Smooth muscle cell (in vitro differentiated cells): ENCODE data around the gene CILP2. TPM values are rescaled to one million over a fixed set of nuclear protein-coding genes. Genes with fewer than 3 reads are reported as not detected.

ENCODE experiments used
- DNase-seq: peaks from one replicate; lab custom pipeline; 2025; ENCODE audit not compliant: unreplicated experiment; lab: John Stamatoyannopoulos, UW
- H2AFZ ChIP-seq: fragments of 200-600 bp; sonication (generic); 2 replicates; pipeline ENCODE4 v1.6.0; 2016; ENCODE audit warnings: antibody characterized with exemption, low read depth, mild to moderate bottlenecking
- H3F3A ChIP-seq: fragments of 200-600 bp; sonication (generic); 2 replicates; pipeline ENCODE4 v1.6.0; 2017; ENCODE audit warnings: antibody characterized with exemption, low read depth
- H3K27ac ChIP-seq: fragments of 200-600 bp; sonication (generic); 2 replicates; pipeline ENCODE4 v1.5.1; 2016; ENCODE audit warnings: low read depth, mild to moderate bottlenecking
- H3K27me3 ChIP-seq: fragments of 200-600 bp; sonication (generic); 2 replicates; pipeline ENCODE4 v1.6.1; 2016; ENCODE audit warnings: low read depth, mild to moderate bottlenecking
- H3K36me3 ChIP-seq: fragments of 200-600 bp; sonication (generic); 2 replicates; pipeline ENCODE4 v1.5.1; 2016; ENCODE audit warnings: low read depth
- H3K4me1 ChIP-seq: fragments of 200-600 bp; sonication (generic); 2 replicates; pipeline ENCODE4 v1.5.1; 2016; ENCODE audit warnings: low read depth
- H3K4me2 ChIP-seq: fragments of 200-600 bp; sonication (generic); 2 replicates; pipeline ENCODE4 v1.6.0; 2016; ENCODE audit warnings: mild to moderate bottlenecking
- H3K4me3 ChIP-seq: fragments of 200-600 bp; sonication (generic); 2 replicates; pipeline ENCODE4 v1.5.1; 2016; ENCODE audit warnings: mild to moderate bottlenecking
- H3K79me2 ChIP-seq: fragments of 200-600 bp; sonication (generic); 2 replicates; pipeline ENCODE4 v1.6.0; 2016; ENCODE audit warnings: low read depth, mild to moderate bottlenecking
- H3K9ac ChIP-seq: fragments of 200-600 bp; sonication (generic); 2 replicates; pipeline ENCODE4 v1.6.0; 2016; ENCODE audit warnings: low read depth
- H3K9me3 ChIP-seq: fragments of 200-600 bp; sonication (generic); replicated peaks from 2 replicates; pipeline ENCODE4 v1.5.1; 2016; ENCODE audit warnings: low read depth
- H4K20me1 ChIP-seq: fragments of 200-600 bp; sonication (generic); 2 replicates; pipeline ENCODE4 v1.6.0; 2016; ENCODE audit warnings: low read depth
- WGBS: methylation state at CpG from one replicate; pipeline ENCODE4 v1.1.7; 2016; ENCODE audit warnings: low lambda C conversion rate; 5-methylcytosine and 5-hydroxymethylcytosine counted together
- polyA plus RNA-seq: library from polyadenylated mRNA; unstranded; fragments of >200 nt; fragmentation: Nextera tagmentation; extraction: Ambion mirVana; gene quantifications from 2 replicates; pipeline ENCODE4 v1.2.1, GENCODE V29; 2016
- total RNA-seq: library from RNA; depleted of rRNA; stranded (reverse); fragments of >200 nt; gene quantifications from 2 replicates; pipeline ENCODE4 v1.2.3, GENCODE V29; 2014
- TF ChIP-seq, protein P1 (sequence below): fragments of 200-600 bp; sonication (generic); IDR thresholded peaks from 2 replicates; pipeline ENCODE4 v1.5.1; 2017; ENCODE audit warnings: borderline replicate concordance, mild to moderate bottlenecking, antibody characterized with exemption; ENCODE audit not compliant: insufficient read depth, poor library complexity, severe bottlenecking

CILP2 gene
- total and polyA plus RNA-seq, 2 experiments from 2014 or later: 27.2 to 95.0 TPM

- H3K36me3 ChIP-seq: no peaks in the 10 kb centered on the region
- H3K9ac ChIP-seq: peak overlapping the region; percentile 48
- H3K27ac ChIP-seq: peak overlapping the region; percentile 69
- no peaks in the 10 kb centered on the region for H3K27me3 ChIP-seq
- no peaks in the 10 kb centered on the region for H3K9me3 ChIP-seq
- no peak overlapping the region for H3K4me3 ChIP-seq
- 67% methylated on average over 13 of the region's 13 CpGs for WGBS
- TF ChIP-seq, protein P1, sequence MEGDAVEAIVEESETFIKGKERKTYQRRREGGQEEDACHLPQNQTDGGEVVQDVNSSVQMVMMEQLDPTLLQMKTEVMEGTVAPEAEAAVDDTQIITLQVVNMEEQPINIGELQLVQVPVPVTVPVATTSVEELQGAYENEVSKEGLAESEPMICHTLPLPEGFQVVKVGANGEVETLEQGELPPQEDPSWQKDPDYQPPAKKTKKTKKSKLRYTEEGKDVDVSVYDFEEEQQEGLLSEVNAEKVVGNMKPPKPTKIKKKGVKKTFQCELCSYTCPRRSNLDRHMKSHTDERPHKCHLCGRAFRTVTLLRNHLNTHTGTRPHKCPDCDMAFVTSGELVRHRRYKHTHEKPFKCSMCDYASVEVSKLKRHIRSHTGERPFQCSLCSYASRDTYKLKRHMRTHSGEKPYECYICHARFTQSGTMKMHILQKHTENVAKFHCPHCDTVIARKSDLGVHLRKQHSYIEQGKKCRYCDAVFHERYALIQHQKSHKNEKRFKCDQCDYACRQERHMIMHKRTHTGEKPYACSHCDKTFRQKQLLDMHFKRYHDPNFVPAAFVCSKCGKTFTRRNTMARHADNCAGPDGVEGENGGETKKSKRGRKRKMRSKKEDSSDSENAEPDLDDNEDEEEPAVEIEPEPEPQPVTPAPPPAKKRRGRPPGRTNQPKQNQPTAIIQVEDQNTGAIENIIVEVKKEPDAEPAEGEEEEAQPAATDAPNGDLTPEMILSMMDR: no peak
- H3F3A ChIP-seq: no peaks in the 10 kb centered on the region
- H2AFZ ChIP-seq: no peak overlapping the region
- peak overlapping the region; percentile 47 for H3K4me2 ChIP-seq
- DNase-seq: no peak
- no peaks in the 10 kb centered on the region for H4K20me1 ChIP-seq
- H3K4me1 ChIP-seq: peaks cover 12% of the 10 kb centered on the region
- H3K79me2 ChIP-seq: no peaks in the 10 kb centered on the region
Observed at GRCh38 chr19:19548915-19549759, 11.1 kb downstream of the CILP2 start.

DNA sequence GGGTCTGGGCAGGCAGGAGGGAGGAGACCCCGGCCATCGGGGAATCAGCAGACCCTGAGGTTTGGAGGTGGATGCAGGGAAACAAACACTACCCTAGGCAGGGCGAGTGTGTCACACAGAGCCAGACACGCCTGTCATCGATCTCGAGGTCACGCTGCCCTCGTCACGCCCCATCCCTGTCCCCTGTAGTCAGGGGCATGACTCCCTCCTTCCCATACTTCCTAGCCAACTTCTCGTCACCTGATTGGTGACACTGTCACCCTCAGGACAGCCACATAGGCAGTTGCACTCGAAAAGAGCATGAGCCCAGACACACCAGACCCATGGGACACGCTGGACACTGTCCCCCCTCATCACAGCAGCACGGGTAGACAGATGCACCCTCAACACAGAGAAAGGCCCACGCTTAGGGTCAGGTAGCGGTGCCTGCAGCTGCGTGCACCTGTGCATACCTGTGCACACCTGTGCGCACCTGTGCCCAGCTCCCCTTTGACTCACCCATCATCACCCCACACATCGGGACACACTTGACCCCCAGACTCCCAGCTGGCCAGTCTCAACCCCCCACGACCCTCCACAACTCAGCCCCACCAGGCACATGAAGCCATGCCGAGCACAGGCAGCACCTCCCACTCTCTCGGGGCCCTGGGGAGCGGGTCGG is 11.9 kb downstream of the CILP2 start:
- H3K4me3 ChIP-seq: no peak overlapping the region
- H3K79me2 ChIP-seq: no peaks in the 10 kb centered on the region
- peak overlapping the region; percentile 48 for H3K9ac ChIP-seq
- no peaks in the 10 kb centered on the region for H3K9me3 ChIP-seq
- no peak for DNase-seq
- H3F3A ChIP-seq: no peaks in the 10 kb centered on the region
- H3K27me3 ChIP-seq: no peaks in the 10 kb centered on the region
- H2AFZ ChIP-seq: no peak overlapping the region
- H3K4me2 ChIP-seq: peak overlapping the region; percentile 25
- 60% methylated on average over 17 of the region's 23 CpGs for WGBS
- H4K20me1 ChIP-seq: no peaks in the 10 kb centered on the region
- H3K27ac ChIP-seq: peak overlapping the region; percentile 69
- H3K36me3 ChIP-seq: no peaks in the 10 kb centered on the region
- peaks cover 12% of the 10 kb centered on the region for H3K4me1 ChIP-seq
- TF ChIP-seq, protein P1: no peak

- no peaks in the 10 kb centered on the region for H3K36me3 ChIP-seq
- H3K4me2 ChIP-seq: peak overlapping the region; percentile 25
- H3K27me3 ChIP-seq: no peaks in the 10 kb centered on the region
- TF ChIP-seq, protein P1: no peak
- H3K79me2 ChIP-seq: no peaks in the 10 kb centered on the region
- no peak overlapping the region for H3K9ac ChIP-seq
- no peak overlapping the region for H3K4me3 ChIP-seq
- WGBS: 11% methylated on average over 7 of the region's 8 CpGs
- H3K9me3 ChIP-seq: no peaks in the 10 kb centered on the region
- DNase-seq: peak; percentile 40
- H3K4me1 ChIP-seq: peaks cover 12% of the 10 kb centered on the region
- H4K20me1 ChIP-seq: no peaks in the 10 kb centered on the region
- no peak overlapping the region for H2AFZ ChIP-seq
- peak overlapping the region; percentile 69 for H3K27ac ChIP-seq
- no peaks in the 10 kb centered on the region for H3F3A ChIP-seq
Observed at GRCh38 chr19:19550485-19550929, 12.4 kb downstream of the CILP2 start.
